ENCODE measurements around the gene TIAM1.

- TF ChIP-seq CTCF (conservative IDR thresholded peaks at IDR 0.05 in 1 of 2, IDR thresholded peaks at IDR 0.05 in 1 of 2; ENCODE audit: extremely low read depth in 1 of 2, insufficient read depth in 1 of 2, low read depth in 1 of 2, low read length in 2 of 2) = no peak
- no peak for TF ChIP-seq EZH2 (IDR thresholded peaks at IDR 0.05; ENCODE audit: borderline replicate concordance, low read length)
Measured at GRCh38 chr21:31251686-31252085, 92.4 kb downstream of the TIAM1 start.

Data from mammary epithelial cell (primary cell).